Ishikawa (cell line): ENCODE results near the gene SLC17A5.

Source experiments
- CEBPB ChIP-seq: IDR thresholded peaks from 2 replicates; pipeline ENCODE4 v1.6.1; 2012
- CREB1 ChIP-seq: IDR thresholded peaks from 2 replicates; pipeline ENCODE4 v1.6.1; 2012; ENCODE audit warnings: low read depth
- EGR1 ChIP-seq: IDR thresholded peaks from 2 replicates; pipeline ENCODE4 v1.6.1; 2012
- EP300 ChIP-seq: IDR thresholded peaks from 2 replicates; pipeline ENCODE4 v1.6.1; 2012; ENCODE audit warnings: borderline replicate concordance
- FOXM1 ChIP-seq: IDR thresholded peaks from 2 replicates; pipeline ENCODE4 v1.6.1; 2012; ENCODE audit warnings: low read depth, borderline replicate concordance
- NFIC ChIP-seq: IDR thresholded peaks from 2 replicates; pipeline ENCODE4 v1.6.1; 2012
- RAD21 ChIP-seq: IDR thresholded peaks from 2 replicates; pipeline ENCODE4 v1.6.1; 2012; ENCODE audit warnings: low read depth
- TAF1 ChIP-seq: IDR thresholded peaks from 2 replicates; pipeline ENCODE4 v1.6.1; 2012; ENCODE audit warnings: low read depth, mild to moderate bottlenecking
- TCF12 ChIP-seq: IDR thresholded peaks from 2 replicates; pipeline ENCODE4 v1.6.1; 2012; ENCODE audit warnings: low read depth
- TEAD4 ChIP-seq: IDR thresholded peaks from 2 replicates; pipeline ENCODE4 v1.6.1; 2012
- YY1 ChIP-seq: IDR thresholded peaks from 2 replicates; pipeline ENCODE4 v1.6.1; 2012; ENCODE audit warnings: low read depth
- ZBTB7A ChIP-seq: IDR thresholded peaks from 2 replicates; pipeline ENCODE4 v1.6.1; 2012; ENCODE audit warnings: low read depth
- TF ChIP-seq, protein P1 (sequence below): IDR thresholded peaks from 2 replicates; pipeline ENCODE4 v1.6.1; 2012
- TF ChIP-seq, protein P2 (sequence below): IDR thresholded peaks from 2 replicates; pipeline ENCODE4 v1.6.1; 2012; ENCODE audit warnings: low read depth, mild to moderate bottlenecking
- TF ChIP-seq, protein P3 (sequence below): IDR thresholded peaks from 2 replicates; pipeline ENCODE4 v1.6.1; 2012

The SLC17A5 gene

DNA sequence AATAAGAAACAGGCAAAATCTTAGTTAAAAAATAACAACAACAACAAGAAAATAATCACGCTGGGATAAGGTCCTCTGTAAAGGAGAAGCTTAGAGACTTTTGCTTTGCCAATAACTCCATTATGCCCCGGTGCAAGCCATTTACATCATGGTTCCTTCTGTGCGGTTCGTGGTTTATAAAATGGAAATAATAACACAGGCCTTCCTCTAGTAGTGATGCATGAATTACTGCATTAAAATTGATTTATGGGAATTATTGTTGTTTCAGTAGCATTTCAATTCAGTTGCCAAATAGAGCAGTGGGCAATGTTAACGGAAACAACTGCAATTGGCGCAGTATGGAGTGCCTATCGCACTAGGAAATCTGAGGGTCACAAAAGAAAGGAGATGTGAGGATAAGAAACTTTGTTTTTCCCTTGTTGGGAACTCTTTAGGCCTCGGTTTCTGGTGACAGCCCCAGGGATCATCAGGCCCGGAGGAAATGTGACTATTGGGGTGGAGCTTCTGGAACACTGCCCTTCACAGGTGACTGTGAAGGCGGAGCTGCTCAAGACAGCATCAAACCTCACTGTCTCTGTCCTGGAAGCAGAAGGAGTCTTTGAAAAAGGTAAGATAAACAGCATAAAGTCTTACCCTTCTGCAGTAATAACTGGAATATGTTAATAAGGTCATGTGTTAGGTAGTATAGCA is 43.3 kb upstream of the SLC17A5 start:
- TF ChIP-seq, protein P1, sequence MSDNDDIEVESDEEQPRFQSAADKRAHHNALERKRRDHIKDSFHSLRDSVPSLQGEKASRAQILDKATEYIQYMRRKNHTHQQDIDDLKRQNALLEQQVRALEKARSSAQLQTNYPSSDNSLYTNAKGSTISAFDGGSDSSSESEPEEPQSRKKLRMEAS, result no peak
- TF ChIP-seq, protein P2, sequence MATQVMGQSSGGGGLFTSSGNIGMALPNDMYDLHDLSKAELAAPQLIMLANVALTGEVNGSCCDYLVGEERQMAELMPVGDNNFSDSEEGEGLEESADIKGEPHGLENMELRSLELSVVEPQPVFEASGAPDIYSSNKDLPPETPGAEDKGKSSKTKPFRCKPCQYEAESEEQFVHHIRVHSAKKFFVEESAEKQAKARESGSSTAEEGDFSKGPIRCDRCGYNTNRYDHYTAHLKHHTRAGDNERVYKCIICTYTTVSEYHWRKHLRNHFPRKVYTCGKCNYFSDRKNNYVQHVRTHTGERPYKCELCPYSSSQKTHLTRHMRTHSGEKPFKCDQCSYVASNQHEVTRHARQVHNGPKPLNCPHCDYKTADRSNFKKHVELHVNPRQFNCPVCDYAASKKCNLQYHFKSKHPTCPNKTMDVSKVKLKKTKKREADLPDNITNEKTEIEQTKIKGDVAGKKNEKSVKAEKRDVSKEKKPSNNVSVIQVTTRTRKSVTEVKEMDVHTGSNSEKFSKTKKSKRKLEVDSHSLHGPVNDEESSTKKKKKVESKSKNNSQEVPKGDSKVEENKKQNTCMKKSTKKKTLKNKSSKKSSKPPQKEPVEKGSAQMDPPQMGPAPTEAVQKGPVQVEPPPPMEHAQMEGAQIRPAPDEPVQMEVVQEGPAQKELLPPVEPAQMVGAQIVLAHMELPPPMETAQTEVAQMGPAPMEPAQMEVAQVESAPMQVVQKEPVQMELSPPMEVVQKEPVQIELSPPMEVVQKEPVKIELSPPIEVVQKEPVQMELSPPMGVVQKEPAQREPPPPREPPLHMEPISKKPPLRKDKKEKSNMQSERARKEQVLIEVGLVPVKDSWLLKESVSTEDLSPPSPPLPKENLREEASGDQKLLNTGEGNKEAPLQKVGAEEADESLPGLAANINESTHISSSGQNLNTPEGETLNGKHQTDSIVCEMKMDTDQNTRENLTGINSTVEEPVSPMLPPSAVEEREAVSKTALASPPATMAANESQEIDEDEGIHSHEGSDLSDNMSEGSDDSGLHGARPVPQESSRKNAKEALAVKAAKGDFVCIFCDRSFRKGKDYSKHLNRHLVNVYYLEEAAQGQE, result no peak
- TF ChIP-seq YY1 (no peak), FOXM1 (no peak), TCF12 (no peak), CEBPB (no peak), ZBTB7A (no peak), EGR1 (no peak), CREB1 (no peak), TEAD4 (no peak), EP300 (no peak), TAF1 (no peak), NFIC (no peak), RAD21 (no peak)
- TF ChIP-seq, protein P3, sequence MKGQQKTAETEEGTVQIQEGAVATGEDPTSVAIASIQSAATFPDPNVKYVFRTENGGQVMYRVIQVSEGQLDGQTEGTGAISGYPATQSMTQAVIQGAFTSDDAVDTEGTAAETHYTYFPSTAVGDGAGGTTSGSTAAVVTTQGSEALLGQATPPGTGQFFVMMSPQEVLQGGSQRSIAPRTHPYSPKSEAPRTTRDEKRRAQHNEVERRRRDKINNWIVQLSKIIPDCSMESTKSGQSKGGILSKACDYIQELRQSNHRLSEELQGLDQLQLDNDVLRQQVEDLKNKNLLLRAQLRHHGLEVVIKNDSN, result no peak

DNA sequence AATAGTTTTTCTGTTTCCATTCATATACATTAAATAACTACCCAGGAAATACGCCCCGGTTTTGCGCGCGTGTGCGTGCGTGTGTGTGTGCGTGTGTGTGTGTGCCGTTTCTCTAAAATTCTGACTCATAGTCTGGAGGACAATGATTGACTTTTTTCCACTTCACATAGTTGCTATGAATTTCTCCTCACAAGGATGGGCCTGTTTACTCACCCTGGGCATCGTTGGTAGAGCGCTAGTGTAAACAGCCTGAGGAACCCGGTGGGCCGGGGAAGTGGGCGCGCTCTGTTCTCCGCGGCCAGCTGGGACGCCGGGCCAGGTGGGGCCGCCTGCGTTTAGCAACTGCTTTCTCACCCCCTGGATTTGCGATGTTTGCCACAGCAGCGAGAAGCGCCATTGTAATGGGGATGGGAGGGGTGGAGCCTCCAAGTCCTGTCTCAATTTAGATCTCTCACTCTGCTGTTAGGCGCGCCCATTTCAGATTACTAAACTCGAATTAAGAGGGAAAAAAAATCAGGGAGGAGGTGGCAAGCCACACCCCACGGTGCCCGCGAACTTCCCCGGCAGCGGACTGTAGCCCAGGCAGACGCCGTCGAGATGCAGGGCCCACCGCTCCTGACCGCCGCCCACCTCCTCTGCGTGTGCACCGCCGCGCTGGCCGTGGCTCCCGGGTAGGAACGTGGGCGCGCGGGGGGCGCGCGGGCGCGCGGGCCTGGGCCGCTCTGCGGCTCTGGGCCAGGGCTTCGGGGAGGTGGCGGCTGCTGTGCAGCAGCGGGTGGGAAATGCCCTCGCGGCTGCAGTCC is 42.0 kb upstream of the SLC17A5 start, which contains the start of gene CD109:
TSS of gene CD109 (plus strand) at position 585 of the 803 bp plus-strand sequence. CDS start at position 598, 13 bp downstream.
- 0 out of 2 replicates have a peak, but pooled peaks have one; percentile 61 for TF ChIP-seq YY1
- TF ChIP-seq, protein P1, result no peak; the same call in 1 of the 2 replicates
- TF ChIP-seq EGR1, result 0 out of 2 replicates have a peak, but pooled peaks have one; percentile 18
- TF ChIP-seq ZBTB7A, result peak; percentile 41; the same call in 1 of the 2 replicates

DNA sequence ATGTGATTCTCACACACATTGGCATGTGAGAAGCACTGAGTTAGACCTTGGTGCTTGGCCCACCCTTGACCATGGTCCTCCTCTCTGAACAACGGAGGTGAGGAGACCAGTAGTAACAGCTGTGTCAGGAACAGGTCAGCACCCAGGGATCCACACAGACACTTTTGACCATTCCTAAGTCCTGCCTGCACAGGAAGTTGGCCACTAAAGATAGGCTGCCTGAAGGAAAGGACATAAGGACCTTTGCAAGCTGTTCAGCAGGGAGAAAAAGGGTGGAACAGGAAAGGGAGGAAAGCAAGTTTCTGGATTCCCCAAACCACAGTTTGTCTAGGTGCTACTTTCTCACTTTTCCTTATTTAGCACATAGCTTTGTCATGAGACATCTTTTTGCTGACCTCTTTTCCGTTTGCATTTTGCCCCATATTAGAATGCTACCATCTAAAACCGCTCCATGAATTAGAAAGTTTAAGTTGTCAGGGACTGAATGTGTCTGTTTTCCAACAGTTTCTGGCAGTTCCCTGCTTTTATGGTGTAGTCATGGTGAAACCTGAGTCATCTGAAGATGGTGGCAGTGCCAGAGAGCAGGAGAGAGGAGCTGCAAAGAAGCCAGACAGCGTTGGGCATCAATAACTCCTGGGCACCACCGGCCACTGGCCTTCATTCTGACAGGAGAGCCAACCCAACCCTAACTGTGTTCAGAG is 41.1 kb upstream of the SLC17A5 start:
- TF ChIP-seq, protein P3, result no peak

DNA sequence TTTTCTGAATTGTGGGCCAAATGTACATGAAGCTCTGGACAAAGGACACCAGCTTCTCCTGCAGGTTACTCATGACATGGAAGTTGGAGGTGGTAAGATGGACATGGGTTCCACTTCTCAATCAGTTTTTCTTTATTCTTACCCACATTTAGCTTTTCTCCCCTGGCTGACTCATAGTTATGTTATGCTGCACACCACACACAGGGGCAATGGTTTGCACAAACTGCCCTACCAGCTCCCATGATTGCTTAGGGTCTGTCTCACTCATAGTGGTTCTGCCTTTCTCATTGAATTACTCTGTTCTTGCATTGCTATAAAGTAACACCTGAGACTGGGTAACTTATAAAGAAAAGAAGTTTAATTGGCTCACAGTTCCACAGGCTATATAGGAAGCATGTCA is 37.7 kb upstream of the SLC17A5 start:
- no peak for TF ChIP-seq TAF1
- TF ChIP-seq EGR1, result no peak
- no peak for TF ChIP-seq CEBPB
- no peak for TF ChIP-seq YY1
- TF ChIP-seq TCF12, result no peak
- TF ChIP-seq CREB1, result no peak
- TF ChIP-seq, protein P3, result no peak
- TF ChIP-seq TEAD4, result no peak
- no peak for TF ChIP-seq NFIC
- no peak for TF ChIP-seq FOXM1
- TF ChIP-seq ZBTB7A, result no peak
- TF ChIP-seq EP300, result no peak
- TF ChIP-seq RAD21, result no peak

DNA sequence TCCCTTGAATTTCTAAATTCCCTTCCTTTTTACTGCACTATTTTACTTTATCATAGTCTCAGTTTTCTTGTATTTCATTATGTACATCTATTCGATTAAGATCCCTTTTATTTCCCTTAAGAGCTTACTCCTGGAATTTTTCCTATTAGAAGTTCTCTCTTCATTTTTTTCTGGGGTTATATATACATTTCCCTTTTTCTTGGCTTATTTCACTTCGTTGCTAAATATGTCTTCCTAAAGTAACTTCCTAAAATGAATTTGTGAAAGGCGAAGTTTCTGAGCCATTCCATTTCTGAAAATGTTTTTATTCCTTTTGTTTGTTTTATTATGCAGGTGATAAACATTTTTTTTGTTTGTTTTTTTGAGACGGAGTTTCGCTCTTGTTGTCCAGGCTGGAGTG is 36.3 kb upstream of the SLC17A5 start:
- TF ChIP-seq FOXM1 (no peak), EGR1 (no peak), TAF1 (no peak), RAD21 (no peak), CEBPB (no peak), CREB1 (no peak), YY1 (no peak), ZBTB7A (no peak), EP300 (no peak), NFIC (no peak), TEAD4 (no peak), TCF12 (no peak)
- TF ChIP-seq, protein P2, result no peak
- TF ChIP-seq, protein P1, result no peak
- TF ChIP-seq, protein P3, result no peak
